ENCODE measurements around the gene SPAG8. TPM values are rescaled to one million over a fixed set of nuclear protein-coding genes. Genes with fewer than 3 reads are reported as not detected.

The SPAG8 gene
- total RNA-seq, 1 donor from 2014 or later = 4.0 TPM

DNA sequence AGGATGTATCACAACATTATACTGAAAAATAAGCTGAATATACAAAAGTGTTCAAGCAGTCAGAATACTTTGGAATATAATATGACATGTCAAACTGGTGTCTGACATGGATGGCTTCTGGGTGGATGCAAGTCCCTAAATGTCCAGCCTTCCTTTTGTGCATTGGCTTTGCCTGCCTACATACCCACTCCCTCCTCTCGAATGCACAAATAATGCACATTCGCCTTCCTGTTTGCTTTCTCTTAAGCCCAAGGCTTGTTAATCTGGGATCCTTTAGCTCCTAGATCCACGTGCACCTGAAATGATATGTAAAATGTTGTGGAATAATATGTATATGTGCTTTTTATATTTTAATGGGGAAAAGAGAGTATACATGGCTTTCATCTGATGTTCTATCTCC lies 33.6 kb downstream of the SPAG8 start:
- no peak for ATAC-seq (ENCODE audit: low read depth)
- Mint-ChIP-seq H3K4me1 (peaks cover 17% of the 10 kb centered on the region), H3K27ac (no peak overlapping the region), H3K4me3 (no peak overlapping the region), H3K27me3 (no peaks in the 10 kb centered on the region), H3K36me3 (ENCODE audit: low read depth) (peaks cover 13% of the 10 kb centered on the region), H3K9me3 (peaks cover 3% of the 10 kb centered on the region)
- ChIA-PET POLR2A (interaction anchor here (0.5 kb wide), 1 partner anchor 70 kb away, joined by 4 read pairs; no protein-coding TSS in a partner anchor), CTCF (interaction anchor here (1.1 to 1.2 kb wide), 3 partner anchors 22 to 103 kb away, joined by 4 to 6 read pairs (median 5); no protein-coding TSS in a partner anchor)
- no peak for DNase-seq
- TF ChIP-seq, protein P1, sequence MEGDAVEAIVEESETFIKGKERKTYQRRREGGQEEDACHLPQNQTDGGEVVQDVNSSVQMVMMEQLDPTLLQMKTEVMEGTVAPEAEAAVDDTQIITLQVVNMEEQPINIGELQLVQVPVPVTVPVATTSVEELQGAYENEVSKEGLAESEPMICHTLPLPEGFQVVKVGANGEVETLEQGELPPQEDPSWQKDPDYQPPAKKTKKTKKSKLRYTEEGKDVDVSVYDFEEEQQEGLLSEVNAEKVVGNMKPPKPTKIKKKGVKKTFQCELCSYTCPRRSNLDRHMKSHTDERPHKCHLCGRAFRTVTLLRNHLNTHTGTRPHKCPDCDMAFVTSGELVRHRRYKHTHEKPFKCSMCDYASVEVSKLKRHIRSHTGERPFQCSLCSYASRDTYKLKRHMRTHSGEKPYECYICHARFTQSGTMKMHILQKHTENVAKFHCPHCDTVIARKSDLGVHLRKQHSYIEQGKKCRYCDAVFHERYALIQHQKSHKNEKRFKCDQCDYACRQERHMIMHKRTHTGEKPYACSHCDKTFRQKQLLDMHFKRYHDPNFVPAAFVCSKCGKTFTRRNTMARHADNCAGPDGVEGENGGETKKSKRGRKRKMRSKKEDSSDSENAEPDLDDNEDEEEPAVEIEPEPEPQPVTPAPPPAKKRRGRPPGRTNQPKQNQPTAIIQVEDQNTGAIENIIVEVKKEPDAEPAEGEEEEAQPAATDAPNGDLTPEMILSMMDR (IDR thresholded peaks at IDR 0.05) = no peak
- intact Hi-C loops (cut with micrococcal nuclease) = no loop called here

DNA sequence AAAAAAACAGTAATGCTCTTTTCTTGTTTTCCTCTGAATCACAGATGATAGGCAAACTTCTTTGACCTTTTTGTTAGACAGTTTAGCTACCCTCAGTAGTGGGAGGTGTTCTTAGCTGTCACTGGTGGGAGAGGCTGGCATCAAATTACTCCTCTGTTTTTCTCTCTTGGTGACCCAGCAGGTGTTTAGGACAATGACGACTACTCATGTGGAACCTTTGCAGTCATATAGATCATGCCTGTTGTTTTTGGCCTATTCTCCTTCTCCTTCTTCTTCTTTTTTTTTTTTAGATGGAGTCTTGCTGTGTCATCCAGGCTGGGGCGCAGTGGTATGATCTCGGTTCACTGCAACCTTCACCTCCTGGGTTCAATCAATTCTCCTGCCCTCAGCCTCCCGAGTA lies 36.0 kb downstream of the SPAG8 start:
- H3K4me1 Mint-ChIP-seq = peaks cover 17% of the 10 kb centered on the region
- H3K36me3 Mint-ChIP-seq (ENCODE audit: low read depth) = peaks cover 9% of the 10 kb centered on the region
- intact Hi-C loops (cut with micrococcal nuclease) = no loop called here
- TF ChIP-seq, protein P1 (IDR thresholded peaks at IDR 0.05) = no peak
- ATAC-seq (ENCODE audit: low read depth) (peak; percentile 81), DNase-seq (no peak)
- H3K27me3 Mint-ChIP-seq = no peaks in the 10 kb centered on the region
- no peak overlapping the region for H3K4me3 Mint-ChIP-seq
- no peaks in the 10 kb centered on the region for H3K9me3 Mint-ChIP-seq
- ChIA-PET POLR2A (interaction anchor here (0.6 to 1.1 kb wide), 4 partner anchors 17 to 50 kb away, joined by 3 to 6 read pairs (median 4); no protein-coding TSS in a partner anchor), CTCF (interaction anchor here (1.3 to 1.6 kb wide), 3 partner anchors 14 to 106 kb away, joined by 4 to 9 read pairs (median 5); no protein-coding TSS in a partner anchor)
- H3K27ac Mint-ChIP-seq = no peak overlapping the region

DNA sequence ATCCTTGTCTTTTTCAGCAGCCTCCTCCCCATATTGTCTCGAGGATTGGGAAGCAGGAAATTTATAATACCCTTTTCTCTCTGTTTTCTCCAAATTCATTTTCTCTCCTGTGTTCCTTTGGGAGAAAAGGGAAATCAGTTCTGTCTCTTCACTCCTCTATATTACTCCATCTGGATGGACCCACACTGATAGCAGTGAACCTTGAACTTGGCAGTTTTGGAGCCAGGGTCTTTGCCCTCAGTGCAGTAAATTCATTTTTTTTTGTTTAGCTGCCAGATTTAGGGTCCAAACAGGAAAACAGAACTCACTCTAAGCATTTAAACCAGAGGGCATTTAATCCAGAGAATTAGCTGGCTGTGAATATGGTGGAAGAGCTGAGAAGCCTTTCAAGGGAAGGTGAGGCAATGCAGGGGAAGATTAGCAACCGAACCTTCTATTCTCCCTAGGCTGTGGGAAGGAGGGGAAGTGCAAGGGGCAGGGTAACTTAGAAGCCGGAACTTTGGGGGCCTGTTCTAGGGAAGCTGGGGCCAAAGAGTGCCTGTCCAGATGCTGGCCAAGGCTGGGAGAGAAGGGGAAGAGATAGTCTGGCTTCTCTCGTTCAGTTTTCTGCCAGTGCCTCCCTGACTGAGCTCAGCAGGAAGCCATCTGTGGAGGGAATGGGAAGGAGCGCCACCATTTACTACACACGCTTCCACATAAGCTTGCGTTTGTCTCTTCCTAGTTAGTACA lies 37.0 kb downstream of the SPAG8 start:
- ChIA-PET CTCF (interaction anchor here (1.3 to 1.6 kb wide), 3 partner anchors 15 to 107 kb away, joined by 4 to 9 read pairs (median 5); no protein-coding TSS in a partner anchor), POLR2A (interaction anchor here (0.6 to 1.1 kb wide), 3 partner anchors 16 to 51 kb away, joined by 3 to 6 read pairs (median 3); no protein-coding TSS in a partner anchor)
- H3K27ac Mint-ChIP-seq = peak overlapping the region; percentile 53
- ATAC-seq (ENCODE audit: low read depth) = no peak
- DNase-seq = no peak
- TF ChIP-seq, protein P1 (IDR thresholded peaks at IDR 0.05) = no peak
- no peaks in the 10 kb centered on the region for H3K9me3 Mint-ChIP-seq
- H3K27me3 Mint-ChIP-seq = no peaks in the 10 kb centered on the region
- peaks cover 17% of the 10 kb centered on the region for H3K4me1 Mint-ChIP-seq
- H3K36me3 Mint-ChIP-seq (ENCODE audit: low read depth) = peaks cover 4% of the 10 kb centered on the region
- H3K4me3 Mint-ChIP-seq = no peak overlapping the region
- intact Hi-C loops (cut with micrococcal nuclease) = no loop called here

DNA sequence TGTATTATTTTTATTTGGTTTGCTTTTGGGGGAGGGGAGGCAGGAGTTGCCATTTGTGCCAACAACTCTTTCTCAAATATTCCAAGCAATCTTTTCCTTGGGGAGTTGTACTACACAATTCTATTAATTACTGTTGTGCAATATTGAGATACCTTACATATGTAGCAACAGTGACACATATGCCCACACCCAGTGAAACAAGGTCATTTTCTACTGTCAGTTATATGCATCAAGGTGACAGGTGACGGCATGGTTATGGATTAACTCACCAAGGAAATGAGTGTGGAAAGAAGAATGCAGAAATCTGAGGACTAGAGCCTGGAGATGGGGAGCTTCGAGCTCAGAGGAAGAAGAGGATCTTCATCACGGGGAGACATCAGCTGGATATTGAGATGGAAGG lies 40.1 kb downstream of the SPAG8 start:
- ChIA-PET POLR2A (interaction anchor here (0.7 kb wide), 1 partner anchor 641 kb away, joined by 3 read pairs; no protein-coding TSS in a partner anchor), CTCF (no interaction called here)
- Mint-ChIP-seq H3K27ac (no peak overlapping the region), H3K4me3 (no peak overlapping the region), H3K4me1 (peaks cover 18% of the 10 kb centered on the region), H3K9me3 (no peaks in the 10 kb centered on the region), H3K27me3 (no peaks in the 10 kb centered on the region), H3K36me3 (ENCODE audit: low read depth) (peaks cover 2% of the 10 kb centered on the region)
- intact Hi-C loops (cut with micrococcal nuclease) = no loop called here
- DNase-seq (no peak), ATAC-seq (ENCODE audit: low read depth) (no peak)
- TF ChIP-seq, protein P1 (IDR thresholded peaks at IDR 0.05) = no peak

DNA sequence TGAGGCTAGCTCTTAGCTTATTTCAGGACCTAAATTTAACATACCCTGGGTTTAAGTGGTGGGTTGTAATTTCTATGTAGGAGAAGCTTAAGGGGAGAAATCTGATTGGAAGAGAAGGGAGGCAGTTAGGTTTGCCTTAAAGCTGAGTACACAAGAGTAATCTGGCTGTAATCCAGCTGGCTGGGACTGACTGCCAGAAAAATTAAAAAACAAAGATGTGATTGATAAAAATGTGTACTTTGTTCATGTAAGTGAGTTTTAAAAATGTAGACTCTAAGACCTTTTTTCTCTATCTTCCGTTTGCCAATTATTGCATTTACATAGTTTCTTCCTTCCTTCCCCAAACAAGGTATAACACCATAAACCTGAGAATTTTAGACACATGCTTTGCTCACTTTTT lies 40.5 kb downstream of the SPAG8 start:
- peaks cover 20% of the 10 kb centered on the region for H3K4me1 Mint-ChIP-seq
- ATAC-seq (ENCODE audit: low read depth) = no peak
- H3K9me3 Mint-ChIP-seq = no peaks in the 10 kb centered on the region
- peaks cover 2% of the 10 kb centered on the region for H3K36me3 Mint-ChIP-seq (ENCODE audit: low read depth)
- no peak for DNase-seq
- ChIA-PET POLR2A (interaction anchor here (1.1 kb wide), 1 partner anchor 15 kb away, joined by 3 read pairs; no protein-coding TSS in a partner anchor), CTCF (no interaction called here)
- intact Hi-C loops (cut with micrococcal nuclease) = no loop called here
- no peaks in the 10 kb centered on the region for H3K27me3 Mint-ChIP-seq
- H3K27ac Mint-ChIP-seq = no peak overlapping the region
- H3K4me3 Mint-ChIP-seq = no peak overlapping the region
- TF ChIP-seq, protein P1 (IDR thresholded peaks at IDR 0.05) = no peak
